NCI-H69 (cell line): ENCODE measurements around the gene ARHGEF19.

ENCODE experiments used
- DNase-seq: peaks from one replicate; lab custom pipeline; 2025; lab: John Stamatoyannopoulos, UW

The ARHGEF19 gene

DNA sequence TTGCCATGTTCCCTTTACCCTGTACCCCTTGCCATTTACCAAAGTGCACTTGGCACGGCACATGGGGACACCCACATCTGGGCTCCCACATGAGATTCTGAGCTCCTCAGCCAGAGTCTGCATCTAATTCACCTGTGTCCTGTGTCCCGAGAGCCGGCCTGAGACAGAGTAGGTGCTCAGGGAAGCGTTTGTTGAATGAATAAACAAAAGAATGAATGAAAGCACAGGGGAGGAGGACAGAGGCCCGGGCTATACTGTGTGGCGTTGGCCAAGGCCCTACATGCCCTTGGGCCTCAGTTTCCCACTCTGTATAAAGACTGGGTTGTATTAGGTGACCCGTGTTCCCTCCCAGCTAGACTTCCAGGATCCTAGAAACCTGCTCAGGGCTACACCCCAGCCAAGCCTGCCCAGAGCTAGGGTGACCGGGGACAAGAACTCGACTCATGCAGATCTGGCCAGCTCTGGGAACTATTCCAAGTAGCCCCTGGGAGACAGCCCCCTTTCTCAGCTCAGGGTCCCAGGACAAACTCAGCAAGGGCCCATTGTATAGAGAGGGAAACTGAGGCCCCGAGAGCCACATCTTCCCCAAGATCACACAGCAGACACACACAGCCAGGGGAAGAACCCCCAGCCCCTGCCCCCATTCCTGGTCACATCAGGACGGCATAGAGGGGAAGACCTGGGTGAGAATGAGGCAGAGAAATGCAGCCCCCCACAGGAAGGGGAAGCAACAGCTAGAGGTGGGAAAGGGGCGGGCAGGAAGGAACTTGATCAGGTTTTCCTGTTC is 62.6 kb downstream of the ARHGEF19 start:
- DNase-seq: no peak

DNA sequence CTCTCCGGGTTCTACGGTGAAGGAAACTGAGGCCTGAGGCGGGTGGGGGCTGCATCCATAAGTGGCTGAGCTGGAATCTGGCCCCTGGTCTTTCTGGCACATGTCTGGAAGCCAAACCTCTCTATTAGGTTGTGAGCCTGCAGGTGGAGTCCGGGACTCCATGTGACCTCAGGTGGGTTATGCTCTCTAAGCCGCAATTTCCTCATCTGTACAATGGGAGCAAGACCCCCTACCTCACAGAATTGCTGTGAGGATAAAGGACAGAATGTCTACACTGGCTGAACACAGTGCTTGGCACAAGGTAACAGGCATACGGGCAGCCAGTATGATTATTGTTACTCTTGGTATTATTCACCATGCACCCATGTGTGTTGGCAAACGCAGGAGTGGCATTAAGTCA is 63.3 kb downstream of the ARHGEF19 start:
- no peak for DNase-seq

DNA sequence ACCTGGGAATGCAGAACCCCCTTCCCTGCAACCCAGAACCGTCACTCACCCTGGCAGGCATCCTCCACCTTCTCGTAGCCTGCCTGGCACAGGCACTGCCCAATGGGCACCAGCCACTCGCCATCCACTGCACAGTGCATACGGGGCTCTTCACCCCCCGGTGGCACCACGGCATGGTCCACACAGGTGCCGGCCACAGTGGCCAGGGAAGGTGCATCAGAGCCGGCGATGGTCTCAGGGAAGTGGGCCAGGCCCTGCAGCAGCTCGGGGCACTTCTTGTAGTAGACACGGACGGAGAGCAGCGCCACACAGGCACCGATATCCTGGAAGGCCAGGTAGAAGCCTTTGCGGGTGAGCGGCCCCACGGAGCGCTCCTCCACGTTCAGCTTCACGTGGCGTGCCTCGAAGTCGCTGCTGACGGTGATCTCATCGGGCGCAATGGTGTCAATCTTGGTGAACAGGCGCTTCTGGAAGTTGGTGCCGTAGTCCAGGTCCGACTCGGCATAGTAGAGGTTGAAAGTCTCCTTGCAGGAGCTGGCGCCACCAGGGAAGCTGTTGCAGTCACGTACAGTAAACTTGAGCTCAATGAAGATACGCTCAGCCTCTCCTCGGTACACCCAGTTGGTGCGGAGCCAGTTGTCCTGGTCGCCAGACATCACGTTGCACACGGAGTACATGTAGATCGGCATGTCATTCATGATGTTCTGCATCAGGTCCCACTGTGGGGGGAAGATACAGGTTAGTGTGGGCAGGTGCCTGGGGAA is 63.9 kb downstream of the ARHGEF19 start:
- DNase-seq: no peak
